ENCODE results near the gene EYS.
"Not testable (repeated sequence)": the region's sequence is repeated elsewhere in the genome, so short reads cannot be mapped to it uniquely, and the experiment has no call there.

EYS gene

DNA sequence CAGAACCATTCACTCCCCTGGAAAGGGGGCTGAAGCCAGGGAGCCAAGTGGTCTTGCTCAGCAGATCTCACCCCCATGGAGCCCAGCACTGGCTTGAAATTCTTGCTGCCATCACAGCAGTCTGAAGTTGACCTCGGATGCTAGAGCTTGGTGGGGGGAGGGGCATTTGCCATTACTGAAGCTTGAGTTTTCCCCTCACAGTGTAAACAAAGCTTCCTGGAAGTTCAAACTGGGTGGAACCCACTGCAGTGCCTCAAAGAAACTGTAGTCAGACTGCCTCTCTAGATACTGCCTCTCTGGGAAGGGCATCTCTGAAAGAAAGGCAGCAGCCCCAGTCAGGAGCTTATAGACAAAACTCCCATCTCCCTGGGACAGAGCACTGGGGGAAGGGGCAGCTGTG is 1819.2 kb downstream of the EYS start:
- H2BK12ac ChIP-seq (ENCODE audit: low read length in 2 of 2); H3K4me3 ChIP-seq (ENCODE audit: insufficient read depth in 1 of 2, low read depth in 1 of 2, low read length in 2 of 2); H3K23ac ChIP-seq (ENCODE audit: low read length in 2 of 2); H2AK5ac ChIP-seq (ENCODE audit: low read length, severe bottlenecking); H3K4ac ChIP-seq (ENCODE audit: low read depth in 1 of 2, low read length in 2 of 2); H4K91ac ChIP-seq (ENCODE audit: low read length); H3K27ac ChIP-seq (ENCODE audit: low read length, poor library complexity, severe bottlenecking); H3K36me3 ChIP-seq (ENCODE audit: control insufficient read depth in 1 of 2, insufficient read depth in 2 of 2, low read depth in 1 of 2, low read length in 2 of 2); H3K9me3 ChIP-seq (ENCODE audit: control insufficient read depth, low read length); H3K9ac ChIP-seq (ENCODE audit: low read length); DNase-seq; H4K8ac ChIP-seq (ENCODE audit: low read length); H3K4me2 ChIP-seq (ENCODE audit: low read length, poor library complexity, severe bottlenecking); H3K79me1 ChIP-seq (replicated peaks; ENCODE audit: low read length, poor library complexity, severe bottlenecking); H2AFZ ChIP-seq (ENCODE audit: low read depth, low read length); H3K4me1 ChIP-seq (ENCODE audit: control insufficient read depth, insufficient read depth, low read depth, low read length); H2BK120ac ChIP-seq (ENCODE audit: low read depth, low read length); H2BK15ac ChIP-seq (ENCODE audit: low read depth, poor library complexity, severe bottlenecking); H3K27me3 ChIP-seq (ENCODE audit: control insufficient read depth in 1 of 2, insufficient read depth in 1 of 2, low read length in 2 of 2); H2BK5ac ChIP-seq (ENCODE audit: low read depth, low read length, poor library complexity, severe bottlenecking); H3K18ac ChIP-seq (ENCODE audit: low read depth in 1 of 2, low read length in 2 of 2); H3K14ac ChIP-seq (ENCODE audit: low read length in 2 of 2): not testable (repeated sequence)
- WGBS, result 70% methylated on average over 1 of the region's 1 CpG

DNA sequence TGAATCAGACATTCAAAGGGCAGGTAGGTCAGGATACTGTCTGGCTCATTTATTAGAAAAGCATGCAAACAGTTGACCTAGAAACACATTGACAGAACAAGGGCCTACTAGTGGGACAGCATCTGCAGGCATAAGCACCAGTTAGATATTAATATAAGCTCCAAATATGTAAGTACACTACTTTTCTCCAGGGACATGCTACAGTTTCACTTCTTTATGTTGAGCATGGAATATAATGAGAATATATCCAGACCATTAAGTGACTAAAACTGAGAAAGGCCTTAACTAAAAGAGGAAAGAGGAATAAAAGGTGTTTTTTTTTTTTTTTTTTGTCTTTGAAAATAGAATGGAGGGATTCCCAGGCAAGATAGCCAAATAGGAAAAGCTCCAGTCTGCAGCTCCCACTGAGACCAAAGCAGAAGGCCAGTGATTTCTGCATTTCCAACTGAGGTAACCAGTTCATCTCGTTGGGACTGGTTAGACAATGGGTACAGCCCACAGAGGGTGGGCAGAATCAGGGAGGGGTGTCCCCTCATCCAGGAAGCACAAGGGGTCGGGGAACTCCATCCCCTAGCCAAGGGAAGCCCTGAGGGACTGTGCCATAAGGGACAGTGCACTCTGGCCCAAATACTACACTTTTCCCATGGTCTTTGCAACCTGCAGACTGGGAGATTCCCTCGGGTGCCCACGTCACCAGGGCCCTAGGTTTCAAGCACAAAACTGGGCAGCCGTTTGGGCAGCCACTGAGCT is 1819.8 kb downstream of the EYS start:
- WGBS, result 92% methylated on average over 5 of the region's 5 CpGs

DNA sequence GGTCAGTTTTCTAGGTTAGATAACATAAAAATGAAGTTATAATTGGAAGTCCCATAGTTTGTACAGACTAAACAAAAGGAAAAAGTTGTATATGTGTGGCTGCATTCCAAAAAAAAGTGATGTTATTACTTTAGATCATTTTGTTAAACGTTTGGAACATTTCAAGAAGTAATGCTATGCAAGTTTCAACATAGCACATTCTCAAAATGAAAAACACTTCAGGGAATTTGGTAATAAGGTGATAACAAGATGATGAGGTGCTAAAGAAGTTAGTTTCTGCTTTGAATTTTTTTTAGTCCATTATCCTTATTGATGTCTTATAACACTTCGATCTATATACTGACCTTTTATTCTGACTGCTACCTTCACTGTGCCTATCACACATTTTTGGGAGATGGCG is 1820.7 kb downstream of the EYS start:
- no peak overlapping the region for H2BK120ac ChIP-seq (ENCODE audit: low read depth, low read length)
- H3K4me1 ChIP-seq (ENCODE audit: control insufficient read depth, insufficient read depth, low read depth, low read length), result no peaks in the 10 kb centered on the region
- no peak overlapping the region for H2BK12ac ChIP-seq (ENCODE audit: low read length in 2 of 2)
- H3K27me3 ChIP-seq (ENCODE audit: control insufficient read depth in 1 of 2, insufficient read depth in 1 of 2, low read length in 2 of 2), result no peaks in the 10 kb centered on the region
- no peaks in the 10 kb centered on the region for H3K79me1 ChIP-seq (replicated peaks; ENCODE audit: low read length, poor library complexity, severe bottlenecking)
- no peak overlapping the region for H3K4me2 ChIP-seq (ENCODE audit: low read length, poor library complexity, severe bottlenecking)
- H3K4ac ChIP-seq (ENCODE audit: low read depth in 1 of 2, low read length in 2 of 2), result no peak overlapping the region
- no peak overlapping the region for H3K23ac ChIP-seq (ENCODE audit: low read length in 2 of 2)
- no peak overlapping the region for H2BK15ac ChIP-seq (ENCODE audit: low read depth, poor library complexity, severe bottlenecking)
- no peak overlapping the region for H3K4me3 ChIP-seq (ENCODE audit: insufficient read depth in 1 of 2, low read depth in 1 of 2, low read length in 2 of 2)
- no peak overlapping the region for H4K8ac ChIP-seq (ENCODE audit: low read length)
- H2AFZ ChIP-seq (ENCODE audit: low read depth, low read length), result no peak overlapping the region
- no peak overlapping the region for H2BK5ac ChIP-seq (ENCODE audit: low read depth, low read length, poor library complexity, severe bottlenecking)
- H3K14ac ChIP-seq (ENCODE audit: low read length in 2 of 2), result no peak overlapping the region
- H3K36me3 ChIP-seq (ENCODE audit: control insufficient read depth in 1 of 2, insufficient read depth in 2 of 2, low read depth in 1 of 2, low read length in 2 of 2), result no peaks in the 10 kb centered on the region
- 100% methylated on average over 1 of the region's 3 CpGs for WGBS
- H2AK5ac ChIP-seq (ENCODE audit: low read length, severe bottlenecking), result no peak overlapping the region
- no peak for DNase-seq
- no peak overlapping the region for H4K91ac ChIP-seq (ENCODE audit: low read length)
- no peak overlapping the region for H3K9ac ChIP-seq (ENCODE audit: low read length)
- no peaks in the 10 kb centered on the region for H3K9me3 ChIP-seq (ENCODE audit: control insufficient read depth, low read length)
- H3K18ac ChIP-seq (ENCODE audit: low read depth in 1 of 2, low read length in 2 of 2), result no peak overlapping the region
- H3K27ac ChIP-seq (ENCODE audit: low read length, poor library complexity, severe bottlenecking), result no peak overlapping the region

More for the DNA sequence above, 1819.8 kb downstream of the EYS start:
- Histone ChIP-seq H3K18ac (ENCODE audit: low read depth in 1 of 2, low read length in 2 of 2) (no peak overlapping the region), H3K4me2 (ENCODE audit: low read length, poor library complexity, severe bottlenecking) (no peak overlapping the region), H3K9ac (ENCODE audit: low read length) (no peak overlapping the region), H3K4me1 (ENCODE audit: control insufficient read depth, insufficient read depth, low read depth, low read length) (no peaks in the 10 kb centered on the region), H4K91ac (ENCODE audit: low read length) (no peak overlapping the region), H3K23ac (ENCODE audit: low read length in 2 of 2) (no peak overlapping the region), H3K4ac (ENCODE audit: low read depth in 1 of 2, low read length in 2 of 2) (no peak overlapping the region), H3K79me1 (replicated peaks; ENCODE audit: low read length, poor library complexity, severe bottlenecking) (no peaks in the 10 kb centered on the region), H3K14ac (ENCODE audit: low read length in 2 of 2) (no peak overlapping the region), H3K27ac (ENCODE audit: low read length, poor library complexity, severe bottlenecking) (no peak overlapping the region), H2AFZ (ENCODE audit: low read depth, low read length) (no peak overlapping the region), H2BK12ac (ENCODE audit: low read length in 2 of 2) (no peak overlapping the region), H2BK5ac (ENCODE audit: low read depth, low read length, poor library complexity, severe bottlenecking) (no peak overlapping the region), H2BK120ac (ENCODE audit: low read depth, low read length) (no peak overlapping the region), H3K36me3 (ENCODE audit: control insufficient read depth in 1 of 2, insufficient read depth in 2 of 2, low read depth in 1 of 2, low read length in 2 of 2) (no peaks in the 10 kb centered on the region), H4K8ac (ENCODE audit: low read length) (no peak overlapping the region), H3K9me3 (ENCODE audit: control insufficient read depth, low read length) (no peaks in the 10 kb centered on the region), H3K27me3 (ENCODE audit: control insufficient read depth in 1 of 2, insufficient read depth in 1 of 2, low read length in 2 of 2) (no peaks in the 10 kb centered on the region), H3K4me3 (ENCODE audit: insufficient read depth in 1 of 2, low read depth in 1 of 2, low read length in 2 of 2) (no peak overlapping the region), H2BK15ac (ENCODE audit: low read depth, poor library complexity, severe bottlenecking) (no peak overlapping the region), H2AK5ac (ENCODE audit: low read length, severe bottlenecking) (no peak overlapping the region)
- no peak for DNase-seq

DNA sequence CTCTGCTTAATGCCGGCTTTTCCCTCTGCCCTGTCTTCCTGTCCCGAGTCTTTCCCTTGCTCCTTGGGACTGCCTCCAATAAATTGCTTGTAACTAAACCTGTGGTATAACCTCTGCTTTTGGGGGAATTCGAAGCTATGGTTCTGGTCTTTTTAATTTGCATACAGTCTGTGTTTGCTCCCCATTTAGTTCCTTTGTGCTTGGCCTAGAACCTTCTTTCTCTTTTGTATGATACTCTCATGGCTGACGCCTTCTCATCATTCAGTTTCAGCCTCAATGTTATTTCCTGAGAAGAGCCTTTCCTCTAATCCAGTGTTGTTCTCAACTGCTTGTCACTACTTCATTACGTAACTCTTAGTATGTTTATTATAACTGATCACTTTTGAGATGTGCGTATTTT is 1823.4 kb downstream of the EYS start:
- DNase-seq, result no peak
- no peak overlapping the region for H3K4me3 ChIP-seq (ENCODE audit: insufficient read depth in 1 of 2, low read depth in 1 of 2, low read length in 2 of 2)
- H3K79me1 ChIP-seq (replicated peaks; ENCODE audit: low read length, poor library complexity, severe bottlenecking), result no peaks in the 10 kb centered on the region
- no peaks in the 10 kb centered on the region for H3K36me3 ChIP-seq (ENCODE audit: control insufficient read depth in 1 of 2, insufficient read depth in 2 of 2, low read depth in 1 of 2, low read length in 2 of 2)
- no peaks in the 10 kb centered on the region for H3K4me1 ChIP-seq (ENCODE audit: control insufficient read depth, insufficient read depth, low read depth, low read length)
- no peak overlapping the region for H2BK15ac ChIP-seq (ENCODE audit: low read depth, poor library complexity, severe bottlenecking)
- no peak overlapping the region for H2BK12ac ChIP-seq (ENCODE audit: low read length in 2 of 2)
- no peak overlapping the region for H3K4ac ChIP-seq (ENCODE audit: low read depth in 1 of 2, low read length in 2 of 2)
- WGBS, result 91% methylated on average over 4 of the region's 6 CpGs
- no peak overlapping the region for H2BK120ac ChIP-seq (ENCODE audit: low read depth, low read length)
- no peak overlapping the region for H2BK5ac ChIP-seq (ENCODE audit: low read depth, low read length, poor library complexity, severe bottlenecking)
- H2AFZ ChIP-seq (ENCODE audit: low read depth, low read length), result no peak overlapping the region
- no peak overlapping the region for H4K8ac ChIP-seq (ENCODE audit: low read length)
- H3K27ac ChIP-seq (ENCODE audit: low read length, poor library complexity, severe bottlenecking), result no peak overlapping the region
- H2AK5ac ChIP-seq (ENCODE audit: low read length, severe bottlenecking), result no peak overlapping the region
- H3K9me3 ChIP-seq (ENCODE audit: control insufficient read depth, low read length), result no peaks in the 10 kb centered on the region
- no peak overlapping the region for H3K9ac ChIP-seq (ENCODE audit: low read length)
- H3K18ac ChIP-seq (ENCODE audit: low read depth in 1 of 2, low read length in 2 of 2), result no peak overlapping the region
- H3K4me2 ChIP-seq (ENCODE audit: low read length, poor library complexity, severe bottlenecking), result no peak overlapping the region
- H3K14ac ChIP-seq (ENCODE audit: low read length in 2 of 2), result no peak overlapping the region
- H3K23ac ChIP-seq (ENCODE audit: low read length in 2 of 2), result no peak overlapping the region
- H4K91ac ChIP-seq (ENCODE audit: low read length), result no peak overlapping the region
- H3K27me3 ChIP-seq (ENCODE audit: control insufficient read depth in 1 of 2, insufficient read depth in 1 of 2, low read length in 2 of 2), result no peaks in the 10 kb centered on the region

All from mesenchymal stem cell (in vitro differentiated cells and primary cell).